Right lobe of liver (tissue), 4 donors: Measurements from ENCODE around the gene GRWD1.

Source experiments
- POLR2A ChIP-seq: fragments of 450-650 bp; IDR thresholded peaks from one replicate; pipeline ENCODE4 v1.6.1; 2017; ENCODE audit warnings: antibody characterized with exemption, mild to moderate bottlenecking
- TF ChIP-seq, protein P1 (sequence below), 4 donors: fragments of 200-600 bp in 3 of 4; fragments of 450-650 bp in 1 of 4; IDR thresholded peaks; one replicate each; pipeline versions ENCODE4 v1.5.1 to v1.8.0; 2016 to 2022; ENCODE audit warnings: antibody characterized with exemption in 4 of 4, mild to moderate bottlenecking in 2 of 4
- donor health status: DM: no; HTN: no; CAD: no.
- donor health status: DM: no; HTN: no; CAD: no.
- donor health status: DM: no; HTN: yes; CAD: no.

GRCh38 chr19:48501494-48502349 lies 55.9 kb downstream of the GRWD1 start:
- TF ChIP-seq, protein P1, sequence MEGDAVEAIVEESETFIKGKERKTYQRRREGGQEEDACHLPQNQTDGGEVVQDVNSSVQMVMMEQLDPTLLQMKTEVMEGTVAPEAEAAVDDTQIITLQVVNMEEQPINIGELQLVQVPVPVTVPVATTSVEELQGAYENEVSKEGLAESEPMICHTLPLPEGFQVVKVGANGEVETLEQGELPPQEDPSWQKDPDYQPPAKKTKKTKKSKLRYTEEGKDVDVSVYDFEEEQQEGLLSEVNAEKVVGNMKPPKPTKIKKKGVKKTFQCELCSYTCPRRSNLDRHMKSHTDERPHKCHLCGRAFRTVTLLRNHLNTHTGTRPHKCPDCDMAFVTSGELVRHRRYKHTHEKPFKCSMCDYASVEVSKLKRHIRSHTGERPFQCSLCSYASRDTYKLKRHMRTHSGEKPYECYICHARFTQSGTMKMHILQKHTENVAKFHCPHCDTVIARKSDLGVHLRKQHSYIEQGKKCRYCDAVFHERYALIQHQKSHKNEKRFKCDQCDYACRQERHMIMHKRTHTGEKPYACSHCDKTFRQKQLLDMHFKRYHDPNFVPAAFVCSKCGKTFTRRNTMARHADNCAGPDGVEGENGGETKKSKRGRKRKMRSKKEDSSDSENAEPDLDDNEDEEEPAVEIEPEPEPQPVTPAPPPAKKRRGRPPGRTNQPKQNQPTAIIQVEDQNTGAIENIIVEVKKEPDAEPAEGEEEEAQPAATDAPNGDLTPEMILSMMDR (IDR thresholded peaks at IDR 0.05): no peak
- TF ChIP-seq POLR2A: no peak
